HL-60 (cell line): Measurements from ENCODE around the gene YWHAB.

Experiments used
- POLR2AphosphoS5 ChIP-seq: IDR thresholded peaks from 2 replicates; pipeline ENCODE4 v1.6.1; 2012; ENCODE audit warnings: low read depth
- TF ChIP-seq, protein P1 (sequence below): IDR thresholded peaks from one replicate; pipeline ENCODE4 v1.5.1; 2011; ENCODE audit warnings: low read length, control low read depth, inconsistent platforms; ENCODE audit not compliant: insufficient read depth

DNA sequence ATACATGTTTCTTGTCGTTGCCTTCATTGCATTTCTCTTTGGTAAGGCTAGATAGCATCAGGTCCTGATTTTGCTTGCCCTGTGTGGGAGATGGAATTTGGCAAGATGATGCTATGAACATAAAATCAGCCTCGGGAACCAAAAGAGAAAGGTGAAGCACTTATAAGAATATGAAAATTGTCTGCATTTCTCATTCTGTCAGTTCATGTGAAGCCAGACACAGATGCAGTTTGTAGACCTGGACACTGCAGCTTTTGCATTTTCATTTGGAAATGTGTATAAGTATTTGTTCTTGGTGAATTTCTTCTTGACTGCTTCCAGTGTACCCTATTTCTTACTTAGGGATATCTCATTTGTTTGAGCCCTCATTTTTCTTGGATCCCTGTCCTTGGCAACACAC, 1.3 kb downstream of the YWHAB start:
- TF ChIP-seq, protein P1, sequence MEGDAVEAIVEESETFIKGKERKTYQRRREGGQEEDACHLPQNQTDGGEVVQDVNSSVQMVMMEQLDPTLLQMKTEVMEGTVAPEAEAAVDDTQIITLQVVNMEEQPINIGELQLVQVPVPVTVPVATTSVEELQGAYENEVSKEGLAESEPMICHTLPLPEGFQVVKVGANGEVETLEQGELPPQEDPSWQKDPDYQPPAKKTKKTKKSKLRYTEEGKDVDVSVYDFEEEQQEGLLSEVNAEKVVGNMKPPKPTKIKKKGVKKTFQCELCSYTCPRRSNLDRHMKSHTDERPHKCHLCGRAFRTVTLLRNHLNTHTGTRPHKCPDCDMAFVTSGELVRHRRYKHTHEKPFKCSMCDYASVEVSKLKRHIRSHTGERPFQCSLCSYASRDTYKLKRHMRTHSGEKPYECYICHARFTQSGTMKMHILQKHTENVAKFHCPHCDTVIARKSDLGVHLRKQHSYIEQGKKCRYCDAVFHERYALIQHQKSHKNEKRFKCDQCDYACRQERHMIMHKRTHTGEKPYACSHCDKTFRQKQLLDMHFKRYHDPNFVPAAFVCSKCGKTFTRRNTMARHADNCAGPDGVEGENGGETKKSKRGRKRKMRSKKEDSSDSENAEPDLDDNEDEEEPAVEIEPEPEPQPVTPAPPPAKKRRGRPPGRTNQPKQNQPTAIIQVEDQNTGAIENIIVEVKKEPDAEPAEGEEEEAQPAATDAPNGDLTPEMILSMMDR: no peak
- no peak for TF ChIP-seq POLR2AphosphoS5
